A549 (cell line): ENCODE results near the gene CTNNBL1. TPM values are rescaled to one million over a fixed set of nuclear protein-coding genes. Genes with fewer than 3 reads are reported as not detected.

Experiments
- ATAC-seq, 2 experiments: fragments of 200-7000 bp in 1 of 2; fragments of >200 bp in 1 of 2; cut with Nextera tagmentation in 1 of 2; cut with Tn5 transposase in 1 of 2; 3 replicates each; pipeline versions ENCODE4 v1.8.0 to v1.9.1; 2018 to 2020; ENCODE audit warnings: mild to moderate bottlenecking in 1 of 2, moderate library complexity in 1 of 2
- CTCF ChIA-PET: fragments of 300-600 bp; sonication (Branson Sonifier 250); formaldehyde crosslinking; extraction: SDS; loops from one replicate; lab custom pipeline; 2021; ENCODE audit warnings: antibody characterized with exemption, inconsistent platforms; lab: Yijun Ruan, JAX
- POLR2A ChIA-PET: fragments of 350-600 bp; formaldehyde crosslinking; extraction: SDS; loops from one replicate; lab custom pipeline; 2021; ENCODE audit warnings: antibody characterized with exemption, inconsistent platforms; lab: Yijun Ruan, JAX
- DNase-seq, 2 experiments: peaks; one replicate each; pipeline versions ENCODE4 v3.0.0 to v3.0.0-alpha.2; 2011 to 2016; ENCODE audit warnings: low read depth in 1 of 2, low spot score in 1 of 2
- FAIRE-seq: peaks from 2 replicates; lab custom pipeline; 2011; peaks lifted over from hg19 to GRCh38; lab: Jason Lieb, UNC
- H3K27ac ChIP-seq, 2 experiments: fragments of >200 bp; sonication (Bioruptor Twin); formaldehyde crosslinking; 3 replicates each; pipeline ENCODE4 v1.5.1; 2016 to 2017
- H3K4me1 ChIP-seq: fragments of >200 bp; sonication (Bioruptor Twin); formaldehyde crosslinking; 3 replicates; pipeline ENCODE4 v1.6.1; 2016
- H3K4me2 ChIP-seq: fragments of >200 bp; sonication (Bioruptor Twin); formaldehyde crosslinking; 3 replicates; pipeline ENCODE4 v1.6.1; 2016
- H3K4me3 ChIP-seq: fragments of >200 bp; sonication (Bioruptor Twin); formaldehyde crosslinking; 3 replicates; pipeline ENCODE4 v1.5.1; 2016
- H3K9me3 ChIP-seq: fragments of >200 bp; sonication (Bioruptor Twin); formaldehyde crosslinking; 3 replicates; pipeline ENCODE4 v1.6.1; 2016
- ATOH8 ChIP-seq: fragments of 250-450 bp; sonication (Bioruptor Pico); IDR thresholded peaks from 2 replicates; pipeline ENCODE4 v1.5.0; 2020; ENCODE audit warnings: low read depth, mild to moderate bottlenecking, moderate library complexity
- CBX8 ChIP-seq: fragments of 200-600 bp; sonication (generic); IDR thresholded peaks from 2 replicates; pipeline ENCODE4 v1.6.1; 2016
- CTCF ChIP-seq: fragments of >200 bp; sonication (Bioruptor Twin); formaldehyde crosslinking; IDR thresholded peaks from 3 replicates; pipeline ENCODE4 v1.5.1; 2016
- EHMT2 ChIP-seq: fragments of 200-600 bp; sonication (generic); IDR thresholded peaks from 2 replicates; pipeline ENCODE4 v1.6.1; 2016; ENCODE audit warnings: antibody characterized with exemption, low read depth, mild to moderate bottlenecking, moderate library complexity
- ELK1 ChIP-seq: fragments of 150-350 bp; IDR thresholded peaks from 2 replicates; pipeline ENCODE4 v1.6.1; 2014; ENCODE audit warnings: low read depth, mild to moderate bottlenecking, low read length
- ESRRA ChIP-seq: fragments of 150-350 bp; IDR thresholded peaks from 2 replicates; pipeline ENCODE4 v1.6.1; 2014; ENCODE audit warnings: mild to moderate bottlenecking, low read length, borderline replicate concordance
- FOXS1 ChIP-seq: fragments of 250-450 bp; sonication (Bioruptor Pico); IDR thresholded peaks from 2 replicates; pipeline ENCODE4 v1.5.0; 2020; ENCODE audit warnings: mild to moderate bottlenecking, moderate library complexity
- HEYL ChIP-seq: fragments of 250-450 bp; sonication (Bioruptor Pico); IDR thresholded peaks from 2 replicates; pipeline ENCODE4 v1.8.0; 2021; ENCODE audit warnings: mild to moderate bottlenecking, moderate library complexity
- HOXB13 ChIP-seq: fragments of 250-450 bp; sonication (Bioruptor Pico); IDR thresholded peaks from 2 replicates; pipeline ENCODE4 v1.5.0; 2020; ENCODE audit warnings: low read depth, mild to moderate bottlenecking, moderate library complexity
- JUNB ChIP-seq: fragments of >200 bp; sonication (Bioruptor Twin); formaldehyde crosslinking; IDR thresholded peaks from 2 replicates; pipeline ENCODE4 v1.6.1; 2016
- KDM1A ChIP-seq: fragments of 200-600 bp; sonication (generic); IDR thresholded peaks from 2 replicates; pipeline ENCODE4 v1.6.1; 2016; ENCODE audit warnings: low read depth, mild to moderate bottlenecking
- MAFK ChIP-seq: fragments of 450-650 bp; IDR thresholded peaks from 2 replicates; pipeline ENCODE4 v1.6.1; 2014; ENCODE audit not compliant: partially characterized antibody
- MAZ ChIP-seq: fragments of 150-350 bp; IDR thresholded peaks from 2 replicates; pipeline ENCODE4 v1.6.1; 2014; ENCODE audit warnings: antibody characterized with exemption, low read depth, low read length, borderline replicate concordance
- MYC ChIP-seq: IDR thresholded peaks from 2 replicates; pipeline ENCODE4 v1.6.1; 2012; ENCODE audit warnings: mild to moderate bottlenecking, inconsistent platforms, low read length, improper control_type of control experiment, borderline replicate concordance
- NPAS2 ChIP-seq: fragments of 250-450 bp; sonication (Bioruptor Pico); IDR thresholded peaks from 2 replicates; pipeline ENCODE4 v1.8.0; 2022; ENCODE audit warnings: mild to moderate bottlenecking, moderate library complexity, borderline replicate concordance
- POLR2A ChIP-seq: IDR thresholded peaks from 2 replicates; pipeline ENCODE4 v1.6.1; 2012; ENCODE audit warnings: mild to moderate bottlenecking, low read length
- RFX5 ChIP-seq: fragments of 450-650 bp; IDR thresholded peaks from 2 replicates; pipeline ENCODE4 v1.7.1; 2014; ENCODE audit warnings: antibody characterized with exemption, mild to moderate bottlenecking, moderate library complexity
- RNF2 ChIP-seq: fragments of 200-600 bp; sonication (generic); IDR thresholded peaks from 2 replicates; pipeline ENCODE4 v1.6.1; 2016; ENCODE audit warnings: low read depth, mild to moderate bottlenecking, antibody characterized with exemption, moderate library complexity, borderline replicate concordance
- SMC3 ChIP-seq: fragments of >200 bp; sonication (Bioruptor Twin); formaldehyde crosslinking; IDR thresholded peaks from 3 replicates; pipeline ENCODE4 v1.6.1; 2018; ENCODE audit warnings: inconsistent platforms
- TP53 ChIP-seq: fragments of 250-450 bp; sonication (Bioruptor Pico); IDR thresholded peaks from 2 replicates; pipeline ENCODE4 v1.5.0; 2021; ENCODE audit warnings: mild to moderate bottlenecking, moderate library complexity
- WGBS: methylation state at CpG from one replicate; pipeline ENCODE4 v1.1.6; 2017; ENCODE audit errors: missing lambda C conversion rate; 5-methylcytosine and 5-hydroxymethylcytosine counted together
- polyA plus RNA-seq, 4 experiments: library from polyadenylated mRNA; depleted of rRNA in 3 of 4; stranded (reverse); fragments of >200 nt; fragmentation: RNase III in 1 of 4; extraction: RNeasy Plus Mini Kit Qiagen cat#74134 plus additional on column Dnase treatment in 1 of 4; gene quantifications; 2 replicates in 3 of 4; 3 replicates in 1 of 4; pipeline ENCODE4 v1.2.3, GENCODE V29; 2011 to 2017

The CTNNBL1 gene
- polyA plus RNA-seq, 2 of the 4 experiments (the other 2 are of a cell fraction): 41.0 to 59.9 TPM

- no peak for TF ChIP-seq ELK1
- FAIRE-seq: no peak
- CTCF ChIA-PET: no interaction called here
- Histone ChIP-seq H3K27ac (no peak overlapping the region), H3K9me3 (no peaks in the 10 kb centered on the region), H3K4me1 (no peaks in the 10 kb centered on the region), H3K4me2 (no peak overlapping the region), H3K4me3 (no peak overlapping the region)
- ATAC-seq: no peak
- WGBS: 73% methylated on average over 8 of the region's 8 CpGs
- POLR2A ChIA-PET: no interaction called here
- DNase-seq: no peak
Observed at GRCh38 chr20:37864298-37864697, 170.5 kb downstream of the CTNNBL1 start.

- H3K4me1 ChIP-seq: no peaks in the 10 kb centered on the region
- no peak overlapping the region for H3K27ac ChIP-seq
- no peak for ATAC-seq
- no peaks in the 10 kb centered on the region for H3K9me3 ChIP-seq
- TF ChIP-seq POLR2A (no peak), JUNB (no peak), NPAS2 (CRISPR knock-in tag) (no peak), HOXB13 (CRISPR knock-in tag) (no peak), CTCF (no peak), FOXS1 (CRISPR knock-in tag) (no peak), MYC (no peak), RFX5 (no peak)
- H3K4me3 ChIP-seq: no peak overlapping the region
- no peak overlapping the region for H3K4me2 ChIP-seq
- no peak for FAIRE-seq
- ChIA-PET POLR2A (no interaction called here), CTCF (no interaction called here)
- 95% methylated on average over 9 of the region's 10 CpGs for WGBS
- DNase-seq: no peak
Observed at GRCh38 chr20:37866051-37866450, 172.2 kb downstream of the CTNNBL1 start.

- CTCF ChIA-PET: no interaction called here
- Histone ChIP-seq H3K4me1 (no peaks in the 10 kb centered on the region), H3K4me3 (no peak overlapping the region), H3K27ac (no peak overlapping the region), H3K4me2 (no peak overlapping the region), H3K9me3 (no peaks in the 10 kb centered on the region)
- no peak for ATAC-seq
- DNase-seq: no peak
- TF ChIP-seq HEYL (no peak), MAFK (no peak), ELK1 (no peak), TP53 (CRISPR knock-in tag) (no peak), ESRRA (no peak), CBX8 (no peak), ATOH8 (CRISPR knock-in tag) (no peak), SMC3 (no peak), EHMT2 (no peak), RNF2 (no peak), KDM1A (no peak), MAZ (no peak)
- WGBS: 87% methylated on average over 15 of the region's 15 CpGs
- FAIRE-seq: no peak
- POLR2A ChIA-PET: no interaction called here
Observed at GRCh38 chr20:37867289-37868195, 173.7 kb downstream of the CTNNBL1 start.
